HG03108 (cell line): ENCODE measurements around the gene INPP4A.

Experiments used
- ATAC-seq: cut with Tn5 transposase; IDR thresholded peaks from one replicate; pipeline ENCODE4 v1.9.1; 2021; ENCODE audit warnings: moderate library complexity; ENCODE audit not compliant: unreplicated experiment

Gene INPP4A

GRCh38 chr2:98608116-98608961, 163.7 kb downstream of the INPP4A start, which contains the start of the genes COA5 and UNC50:
Gene COA5 (minus strand): TSS chr2:98608512. CDS start chr2:98608405, 107 bp downstream.
Gene UNC50 (plus strand): TSS chr2:98608589. CDS start chr2:98609760, 1,171 bp downstream.
- peak; percentile 82 for ATAC-seq

- ATAC-seq, result no peak
Measured at GRCh38 chr2:98608962-98609604, 164.4 kb downstream of the INPP4A start.

- ATAC-seq, result no peak
Measured at GRCh38 chr2:98614024-98614739, 169.5 kb downstream of the INPP4A start.

GRCh38 chr2:98615481-98615880, 170.8 kb downstream of the INPP4A start:
- no peak for ATAC-seq

GRCh38 chr2:98617149-98617548, 172.5 kb downstream of the INPP4A start:
- ATAC-seq, result no peak

GRCh38 chr2:98623657-98624056, 179.0 kb downstream of the INPP4A start:
- ATAC-seq, result no peak

GRCh38 chr2:98632351-98632750, 187.7 kb downstream of the INPP4A start:
- ATAC-seq, result no peak

- ATAC-seq, result no peak
Measured at GRCh38 chr2:98634406-98635092, 189.9 kb downstream of the INPP4A start.

GRCh38 chr2:98637401-98638147, 192.9 kb downstream of the INPP4A start:
- peak; percentile 80 for ATAC-seq

- ATAC-seq, result no peak
Measured at GRCh38 chr2:98643496-98644100, 198.9 kb downstream of the INPP4A start.
